Testis (tissue), 2 donors: Measurements from ENCODE around the gene SLC7A5.

ENCODE experiments used
- POLR2A ChIP-seq: fragments of 450-650 bp; IDR thresholded peaks from one replicate; pipeline ENCODE4 v1.6.1; 2017; ENCODE audit warnings: antibody characterized with exemption, mild to moderate bottlenecking, moderate library complexity
- TF ChIP-seq, protein P1 (sequence below), 3 experiments: fragments of 450-650 bp in 2 of 3; fragments of 200-600 bp in 1 of 3; sonication (generic) in 1 of 3; IDR thresholded peaks; one replicate each; pipeline ENCODE4 v1.5.1; 2016 to 2019; ENCODE audit warnings: antibody characterized with exemption in 3 of 3, mild to moderate bottlenecking in 2 of 3, moderate library complexity in 1 of 3

DNA sequence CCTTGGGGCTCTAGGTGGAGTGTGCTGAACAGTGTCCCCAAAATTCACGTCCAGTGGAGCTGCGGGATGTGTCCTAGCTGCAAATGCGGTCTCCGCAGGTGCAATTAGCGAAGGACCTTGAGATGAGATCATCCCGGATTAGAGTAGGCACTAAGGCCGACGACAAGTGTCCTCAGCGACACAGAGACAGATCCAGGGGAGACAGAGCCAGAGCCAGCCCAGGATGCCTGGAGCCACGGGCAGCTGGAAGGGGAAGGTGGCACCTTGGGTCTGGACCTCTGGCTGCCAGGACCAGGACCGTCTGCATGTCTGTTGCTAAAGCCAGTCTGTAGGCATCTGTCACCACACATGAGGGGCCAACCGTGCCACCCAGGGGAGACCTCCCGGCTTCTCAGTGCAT lies 24.5 kb downstream of the SLC7A5 start:
- TF ChIP-seq, protein P1, sequence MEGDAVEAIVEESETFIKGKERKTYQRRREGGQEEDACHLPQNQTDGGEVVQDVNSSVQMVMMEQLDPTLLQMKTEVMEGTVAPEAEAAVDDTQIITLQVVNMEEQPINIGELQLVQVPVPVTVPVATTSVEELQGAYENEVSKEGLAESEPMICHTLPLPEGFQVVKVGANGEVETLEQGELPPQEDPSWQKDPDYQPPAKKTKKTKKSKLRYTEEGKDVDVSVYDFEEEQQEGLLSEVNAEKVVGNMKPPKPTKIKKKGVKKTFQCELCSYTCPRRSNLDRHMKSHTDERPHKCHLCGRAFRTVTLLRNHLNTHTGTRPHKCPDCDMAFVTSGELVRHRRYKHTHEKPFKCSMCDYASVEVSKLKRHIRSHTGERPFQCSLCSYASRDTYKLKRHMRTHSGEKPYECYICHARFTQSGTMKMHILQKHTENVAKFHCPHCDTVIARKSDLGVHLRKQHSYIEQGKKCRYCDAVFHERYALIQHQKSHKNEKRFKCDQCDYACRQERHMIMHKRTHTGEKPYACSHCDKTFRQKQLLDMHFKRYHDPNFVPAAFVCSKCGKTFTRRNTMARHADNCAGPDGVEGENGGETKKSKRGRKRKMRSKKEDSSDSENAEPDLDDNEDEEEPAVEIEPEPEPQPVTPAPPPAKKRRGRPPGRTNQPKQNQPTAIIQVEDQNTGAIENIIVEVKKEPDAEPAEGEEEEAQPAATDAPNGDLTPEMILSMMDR (IDR thresholded peaks at IDR 0.05), result no peak
- no peak for TF ChIP-seq POLR2A
